Stimulated activated CD4-positive, alpha-beta T cell treated with anti-CD3 and anti-CD28 coated beads, Interleukin-15, amount 100 ng/mL, for 1 hour (primary cell): Measurements from ENCODE around the gene HLA-DPB1.

Experiments used
- DNase-seq, 2 donors: peaks; one replicate each; pipeline ENCODE4 v3.0.0-alpha.2; 2020; ENCODE audit warnings: low read depth in 1 of 2, low spot score in 1 of 2

Gene HLA-DPB1

DNA sequence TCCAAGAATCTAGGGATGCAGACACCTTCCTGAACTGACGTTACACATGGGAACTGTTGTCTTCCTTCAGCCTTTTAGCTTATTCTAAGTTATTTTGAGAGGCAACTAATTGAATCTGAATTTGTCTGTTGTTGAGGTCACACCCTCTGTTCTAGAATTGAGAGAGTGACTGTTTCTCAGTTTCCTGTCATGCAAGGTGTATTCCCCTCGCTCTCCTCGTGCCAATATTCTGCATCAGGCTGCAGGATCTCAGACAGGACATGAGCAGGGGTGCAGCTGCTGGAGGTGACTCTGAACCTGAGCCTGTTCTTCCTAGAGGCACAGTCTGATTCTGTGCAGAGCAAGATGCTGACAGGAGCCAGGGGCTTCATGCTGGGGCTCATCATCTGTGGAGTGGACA is 52.5 kb downstream of the HLA-DPB1 start:
- no peak for DNase-seq

DNA sequence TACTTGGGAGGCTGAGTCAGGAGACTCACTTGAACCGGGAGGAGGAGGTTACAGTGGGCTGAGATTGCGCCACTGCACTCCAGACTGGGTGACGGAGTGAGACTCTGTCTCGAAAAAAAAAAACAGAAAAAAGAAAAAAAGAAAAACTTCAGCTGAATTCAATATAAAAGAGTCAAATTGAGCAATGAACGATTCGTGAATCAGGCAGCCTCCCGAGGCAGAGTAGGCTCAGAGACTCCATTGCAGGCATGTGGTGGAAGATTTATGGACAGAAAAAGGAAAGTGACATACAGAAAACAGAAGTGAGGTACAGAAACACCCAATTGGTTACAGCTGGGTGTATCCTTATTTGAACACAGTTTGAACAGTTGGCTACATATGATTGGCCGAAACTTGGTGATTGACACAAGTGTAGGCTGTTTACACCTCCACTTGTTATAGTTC is 56.3 kb downstream of the HLA-DPB1 start:
- no peak for DNase-seq

- DNase-seq, result no peak
These were observed 60.6 kb downstream of the HLA-DPB1 start for GRCh38 chr6:33136310-33136900.
